ENCODE results near the gene HIF3A. TPM values are rescaled to one million over a fixed set of nuclear protein-coding genes. Genes with fewer than 3 reads are reported as not detected.

Gene HIF3A
- total RNA-seq, 1 donor from 2014 or later: 0.42 TPM

DNA sequence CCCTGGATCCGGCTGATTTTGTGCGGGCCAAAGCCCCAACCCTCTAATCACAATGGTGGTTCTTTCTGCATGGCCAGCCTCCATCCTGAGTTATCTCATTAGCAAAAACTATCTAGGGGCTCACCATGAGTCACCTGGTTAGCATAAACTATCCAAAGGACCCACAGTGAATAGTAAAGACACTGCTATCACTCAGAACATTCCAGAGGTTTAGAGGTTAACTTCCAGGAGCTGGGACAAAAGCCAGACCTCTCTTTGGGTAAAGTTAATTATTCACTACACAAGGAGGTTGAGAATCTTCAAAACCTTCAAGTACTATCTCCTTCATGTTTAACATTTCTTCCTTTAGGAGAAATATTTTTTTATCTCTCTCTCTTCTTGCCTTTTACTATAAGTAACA lies 31.2 kb downstream of the HIF3A start:
- Histone ChIP-seq H3K36me3 (ENCODE audit: control insufficient read depth, insufficient read depth, low read length) (no peaks in the 10 kb centered on the region), H3K27me3 (ENCODE audit: control insufficient read depth, insufficient read depth, low read length) (no peaks in the 10 kb centered on the region), H3K4me3 (ENCODE audit: low read depth, low read length) (no peak overlapping the region)
- no peak for DNase-seq (ENCODE audit: low read depth)
- TF ChIP-seq, protein P1, sequence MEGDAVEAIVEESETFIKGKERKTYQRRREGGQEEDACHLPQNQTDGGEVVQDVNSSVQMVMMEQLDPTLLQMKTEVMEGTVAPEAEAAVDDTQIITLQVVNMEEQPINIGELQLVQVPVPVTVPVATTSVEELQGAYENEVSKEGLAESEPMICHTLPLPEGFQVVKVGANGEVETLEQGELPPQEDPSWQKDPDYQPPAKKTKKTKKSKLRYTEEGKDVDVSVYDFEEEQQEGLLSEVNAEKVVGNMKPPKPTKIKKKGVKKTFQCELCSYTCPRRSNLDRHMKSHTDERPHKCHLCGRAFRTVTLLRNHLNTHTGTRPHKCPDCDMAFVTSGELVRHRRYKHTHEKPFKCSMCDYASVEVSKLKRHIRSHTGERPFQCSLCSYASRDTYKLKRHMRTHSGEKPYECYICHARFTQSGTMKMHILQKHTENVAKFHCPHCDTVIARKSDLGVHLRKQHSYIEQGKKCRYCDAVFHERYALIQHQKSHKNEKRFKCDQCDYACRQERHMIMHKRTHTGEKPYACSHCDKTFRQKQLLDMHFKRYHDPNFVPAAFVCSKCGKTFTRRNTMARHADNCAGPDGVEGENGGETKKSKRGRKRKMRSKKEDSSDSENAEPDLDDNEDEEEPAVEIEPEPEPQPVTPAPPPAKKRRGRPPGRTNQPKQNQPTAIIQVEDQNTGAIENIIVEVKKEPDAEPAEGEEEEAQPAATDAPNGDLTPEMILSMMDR (IDR thresholded peaks at IDR 0.05; ENCODE audit: insufficient read depth, low read length, poor library complexity, severe bottlenecking): no peak

DNA sequence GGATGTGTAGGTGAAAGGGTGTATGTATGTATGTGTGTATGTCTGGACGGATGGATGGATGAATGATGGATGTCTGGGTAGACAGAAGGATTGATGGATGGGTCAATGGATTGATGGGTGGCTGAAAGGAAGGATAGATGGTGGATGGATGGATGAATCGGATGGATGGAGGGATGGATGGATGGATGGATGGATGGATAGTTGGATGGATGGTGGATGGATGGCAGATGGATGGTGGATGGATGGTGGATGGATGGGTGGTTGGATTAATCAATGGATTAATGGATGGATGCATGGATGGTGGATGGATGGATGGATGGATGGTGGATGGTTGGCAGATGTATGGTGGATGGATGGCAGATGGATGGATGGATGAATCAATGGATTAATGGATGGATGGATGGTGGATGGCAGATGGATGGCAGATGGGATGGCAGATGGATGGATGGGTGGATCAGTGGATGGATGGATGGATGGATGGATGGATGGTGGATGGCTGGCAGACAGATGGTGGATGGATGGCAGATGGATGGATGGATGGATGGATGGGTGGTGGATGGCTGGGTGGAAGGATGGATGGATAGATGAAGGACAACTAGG lies 33.6 kb downstream of the HIF3A start:
- Histone ChIP-seq H3K27me3 (ENCODE audit: control insufficient read depth, insufficient read depth, low read length) (no peaks in the 10 kb centered on the region), H3K36me3 (ENCODE audit: control insufficient read depth, insufficient read depth, low read length) (no peaks in the 10 kb centered on the region), H3K4me3 (ENCODE audit: low read depth, low read length) (no peak overlapping the region)
- TF ChIP-seq, protein P1 (IDR thresholded peaks at IDR 0.05; ENCODE audit: insufficient read depth, low read length, poor library complexity, severe bottlenecking): no peak
- DNase-seq (ENCODE audit: low read depth): no peak

DNA sequence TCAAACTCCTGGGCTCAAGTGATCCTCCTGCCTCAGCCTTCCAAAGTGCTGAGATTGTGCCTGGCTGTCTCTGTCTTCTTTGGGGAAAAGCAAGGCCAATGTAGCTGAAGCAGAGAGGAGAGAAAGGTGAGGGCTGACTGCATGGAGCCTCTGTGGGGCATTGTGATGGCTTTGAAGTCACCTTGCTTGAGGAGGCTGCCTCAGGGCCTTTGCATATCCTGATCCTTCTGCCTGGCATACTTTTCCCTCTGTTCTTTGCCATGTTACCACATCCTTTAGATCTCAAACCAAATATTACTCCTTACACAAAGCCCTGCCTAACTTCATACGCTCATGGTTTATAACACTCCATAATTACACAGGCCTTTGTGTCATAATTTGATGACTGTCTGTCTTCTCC lies 40.6 kb downstream of the HIF3A start:
- H3K27me3 ChIP-seq (ENCODE audit: control insufficient read depth, insufficient read depth, low read length): peaks cover 2% of the 10 kb centered on the region
- TF ChIP-seq, protein P1 (IDR thresholded peaks at IDR 0.05; ENCODE audit: insufficient read depth, low read length, poor library complexity, severe bottlenecking): no peak
- no peak for DNase-seq (ENCODE audit: low read depth)
- H3K4me3 ChIP-seq (ENCODE audit: low read depth, low read length): no peak overlapping the region
- H3K36me3 ChIP-seq (ENCODE audit: control insufficient read depth, insufficient read depth, low read length): no peaks in the 10 kb centered on the region

DNA sequence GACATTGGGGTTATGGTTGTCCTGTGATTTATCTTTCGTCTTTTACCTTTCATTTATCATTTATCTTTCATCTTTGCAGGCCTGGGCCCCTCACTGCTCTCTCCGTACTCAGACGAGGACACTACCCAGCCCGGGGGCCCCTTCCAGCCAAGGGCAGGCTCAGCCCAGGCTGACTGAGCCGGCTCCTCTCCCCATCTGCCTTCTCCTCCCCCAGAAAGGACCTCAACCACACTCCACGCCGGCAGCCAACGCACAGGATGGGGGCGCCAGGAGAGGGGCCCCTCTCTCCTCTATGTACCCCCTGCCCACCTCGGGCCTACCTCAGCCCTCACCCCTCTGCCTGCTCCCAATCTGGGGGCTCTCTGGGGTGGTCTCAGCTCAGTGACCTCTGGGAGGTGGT lies 42.6 kb downstream of the HIF3A start:
- TF ChIP-seq, protein P1 (IDR thresholded peaks at IDR 0.05; ENCODE audit: insufficient read depth, low read length, poor library complexity, severe bottlenecking): no peak
- Histone ChIP-seq H3K36me3 (ENCODE audit: control insufficient read depth, insufficient read depth, low read length) (no peaks in the 10 kb centered on the region), H3K27me3 (ENCODE audit: control insufficient read depth, insufficient read depth, low read length) (peaks cover 2% of the 10 kb centered on the region), H3K4me3 (ENCODE audit: low read depth, low read length) (no peak overlapping the region)
- DNase-seq (ENCODE audit: low read depth): no peak

DNA sequence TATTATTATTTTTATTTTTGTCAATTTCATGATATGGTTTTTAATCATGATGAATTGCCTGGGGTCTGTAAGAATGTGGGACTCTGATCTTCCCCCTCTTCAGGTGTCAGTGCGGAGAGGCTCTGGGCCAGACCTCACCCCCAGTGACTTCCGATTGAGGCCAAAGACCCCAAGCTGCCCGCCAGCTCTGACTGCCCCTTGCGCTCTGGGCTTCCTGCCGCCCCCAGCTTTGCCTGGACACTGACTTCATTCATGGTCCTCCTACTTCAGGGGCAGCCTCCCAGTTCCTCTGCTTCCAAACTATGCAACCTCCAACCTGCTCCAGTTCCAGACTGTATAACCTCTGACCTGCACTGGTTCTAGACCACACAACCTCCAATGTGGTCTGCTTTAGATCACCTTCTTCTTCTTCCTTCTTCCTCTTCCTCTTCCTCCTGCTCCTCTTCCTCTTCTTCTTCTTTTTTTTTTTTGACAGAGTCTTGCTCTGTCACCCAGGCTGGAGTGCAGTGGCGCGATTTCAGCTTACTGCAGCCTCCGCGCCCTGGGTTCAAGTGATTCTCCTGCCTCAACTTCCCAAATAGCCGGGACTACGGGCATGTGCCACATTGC lies 43.3 kb downstream of the HIF3A start:
- H3K27me3 ChIP-seq (ENCODE audit: control insufficient read depth, insufficient read depth, low read length): peaks cover 2% of the 10 kb centered on the region
- H3K36me3 ChIP-seq (ENCODE audit: control insufficient read depth, insufficient read depth, low read length): no peaks in the 10 kb centered on the region
- TF ChIP-seq, protein P1 (IDR thresholded peaks at IDR 0.05; ENCODE audit: insufficient read depth, low read length, poor library complexity, severe bottlenecking): no peak
- DNase-seq (ENCODE audit: low read depth): no peak
- no peak overlapping the region for H3K4me3 ChIP-seq (ENCODE audit: low read depth, low read length)

DNA sequence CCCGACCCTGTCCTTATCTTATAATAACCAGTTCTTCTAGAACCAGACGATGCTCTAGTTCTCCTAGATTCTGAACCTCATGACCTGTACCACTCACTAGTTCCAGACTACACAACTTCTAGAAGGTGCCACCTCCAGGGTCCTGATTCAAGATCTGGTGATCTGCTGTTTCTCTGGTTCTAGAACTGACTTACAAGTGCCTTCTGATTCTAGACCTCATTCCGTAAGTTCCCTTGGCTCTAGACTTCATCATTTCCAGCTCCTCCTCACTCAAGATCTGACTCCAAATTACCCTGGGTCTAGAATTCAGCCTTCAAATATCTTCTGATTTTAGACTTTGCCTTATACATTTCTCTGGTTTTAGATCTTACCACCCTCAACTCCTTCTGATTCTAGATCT lies 45.1 kb downstream of the HIF3A start:
- no peak for DNase-seq (ENCODE audit: low read depth)
- H3K4me3 ChIP-seq (ENCODE audit: low read depth, low read length): no peak overlapping the region
- TF ChIP-seq, protein P1 (IDR thresholded peaks at IDR 0.05; ENCODE audit: insufficient read depth, low read length, poor library complexity, severe bottlenecking): no peak
- H3K36me3 ChIP-seq (ENCODE audit: control insufficient read depth, insufficient read depth, low read length): no peaks in the 10 kb centered on the region
- peaks cover 2% of the 10 kb centered on the region for H3K27me3 ChIP-seq (ENCODE audit: control insufficient read depth, insufficient read depth, low read length)
